IMR-90 (cell line): ENCODE measurements around the gene CDH23. TPM values are rescaled to one million over a fixed set of nuclear protein-coding genes. Genes with fewer than 3 reads are reported as not detected.

Experiments used
- ATAC-seq: fragments of 200-7000 bp; cut with Tn5 transposase; 2 replicates; pipeline ENCODE4 v1.9.1; 2020; ENCODE audit warnings: low read depth, mild to moderate bottlenecking, moderate library complexity
- BruUV-seq: library from RNA; stranded (reverse); fragments of 400-500 nt; replicated peaks from 2 replicates; lab custom pipeline; 2021; lab: Mats Ljungman, UMichigan
- CTCF ChIA-PET: fragments of 300-600 bp; formaldehyde crosslinking; extraction: SDS; loops from one replicate; lab custom pipeline; 2021; ENCODE audit warnings: antibody characterized with exemption; lab: Yijun Ruan, JAX
- POLR2A ChIA-PET: fragments of 300-600 bp; sonication (Branson Sonifier 250); formaldehyde crosslinking; loops from one replicate; lab custom pipeline; 2022; ENCODE audit warnings: antibody characterized with exemption; ENCODE audit not compliant: unreplicated experiment; lab: Charles Lee
- DNase-seq: peaks from one replicate; pipeline ENCODE4 v3.0.0; 2013
- H2AFZ ChIP-seq: replicated peaks from 2 replicates; pipeline ENCODE3; 2013; ENCODE audit warnings: low read length, mild to moderate bottlenecking; ENCODE audit not compliant: poor library complexity
- H2AK5ac ChIP-seq: 2 replicates; pipeline ENCODE4 v1.6.1; 2013; ENCODE audit warnings: low read depth, low read length, inconsistent platforms
- H2AK9ac ChIP-seq: replicated peaks from 2 replicates; pipeline ENCODE3; 2013; ENCODE audit warnings: mild to moderate bottlenecking, low read depth, low read length, moderate library complexity; ENCODE audit not compliant: poor library complexity
- H2BK120ac ChIP-seq: 2 replicates; pipeline ENCODE4 v1.6.1; 2013; ENCODE audit warnings: low read depth, low read length, inconsistent platforms
- H2BK15ac ChIP-seq: 3 replicates; pipeline ENCODE4 v1.6.1; 2013; ENCODE audit warnings: low read depth, low read length, inconsistent platforms
- H2BK20ac ChIP-seq: 2 replicates; pipeline ENCODE4 v1.6.1; 2013; ENCODE audit warnings: low read depth, mild to moderate bottlenecking, inconsistent platforms, low read length, moderate library complexity
- H2BK5ac ChIP-seq: 2 replicates; pipeline ENCODE4 v1.6.1; 2013; ENCODE audit warnings: mild to moderate bottlenecking, low read depth, low read length, inconsistent platforms; ENCODE audit not compliant: poor library complexity, severe bottlenecking
- H3K14ac ChIP-seq: replicated peaks from 2 replicates; pipeline ENCODE4 v1.6.1; 2013; ENCODE audit warnings: low read depth, low read length, inconsistent platforms
- H3K18ac ChIP-seq: 2 replicates; pipeline ENCODE4 v1.6.1; 2013; ENCODE audit warnings: low read depth, low read length, control low read depth
- H3K23ac ChIP-seq: 2 replicates; pipeline ENCODE4 v1.6.1; 2013; ENCODE audit warnings: low read depth, low read length, inconsistent platforms
- H3K27ac ChIP-seq: 2 replicates; pipeline ENCODE4 v1.5.1; 2013; ENCODE audit warnings: mild to moderate bottlenecking, control low read depth, low read length; ENCODE audit not compliant: insufficient read depth
- H3K27me3 ChIP-seq: 2 replicates; pipeline ENCODE4 v1.6.1; 2013; ENCODE audit warnings: low read length; ENCODE audit not compliant: control insufficient read depth, insufficient read depth
- H3K36me3 ChIP-seq: 2 replicates; pipeline ENCODE4 v1.6.1; 2013; ENCODE audit warnings: low read length, mixed read lengths; ENCODE audit not compliant: control insufficient read depth, insufficient read depth
- H3K4ac ChIP-seq: 2 replicates; pipeline ENCODE4 v1.6.1; 2013; ENCODE audit warnings: low read depth, low read length, inconsistent platforms
- H3K4me1 ChIP-seq: 2 replicates; pipeline ENCODE4 v1.6.1; 2013; ENCODE audit warnings: low read length, mixed read lengths; ENCODE audit not compliant: control insufficient read depth, insufficient read depth
- H3K4me2 ChIP-seq: 2 replicates; pipeline ENCODE4 v1.6.1; 2013; ENCODE audit warnings: low read depth, mild to moderate bottlenecking, control low read depth, low read length, moderate library complexity
- H3K4me3 ChIP-seq: 2 replicates; pipeline ENCODE4 v1.5.1; 2013; ENCODE audit warnings: low read depth, mild to moderate bottlenecking, control low read depth, low read length, moderate library complexity; ENCODE audit not compliant: insufficient read depth
- H3K56ac ChIP-seq: 2 replicates; pipeline ENCODE4 v1.6.1; 2013; ENCODE audit warnings: low read length, inconsistent platforms; ENCODE audit not compliant: insufficient read depth; ENCODE audit errors: extremely low read depth
- H3K79me1 ChIP-seq, 2 experiments: 2 replicates each; pipeline ENCODE4 v1.6.1; 2013; ENCODE audit warnings: low read length in 2 of 2, inconsistent platforms in 1 of 2, low read depth in 1 of 2
- H3K9ac ChIP-seq: 2 replicates; pipeline ENCODE4 v1.6.1; 2013; ENCODE audit warnings: low read depth, low read length, control low read depth
- H3K9me1 ChIP-seq: 2 replicates; pipeline ENCODE4 v1.6.1; 2013; ENCODE audit warnings: low read length, inconsistent platforms; ENCODE audit not compliant: insufficient read depth
- H3K9me3 ChIP-seq: 2 replicates; pipeline ENCODE4 v1.6.1; 2013; ENCODE audit warnings: low read length; ENCODE audit not compliant: control insufficient read depth, insufficient read depth
- H4K20me1 ChIP-seq: 2 replicates; pipeline ENCODE4 v1.6.1; 2013; ENCODE audit warnings: low read length, inconsistent platforms; ENCODE audit not compliant: insufficient read depth
- H4K5ac ChIP-seq: 2 replicates; pipeline ENCODE4 v1.6.1; 2013; ENCODE audit warnings: mild to moderate bottlenecking, low read depth, low read length, control low read depth
- H4K8ac ChIP-seq, 2 experiments: 2 replicates each; pipeline ENCODE4 v1.6.1; 2013; ENCODE audit warnings: low read depth in 2 of 2, low read length in 2 of 2, control low read depth in 1 of 2, inconsistent platforms in 1 of 2
- H4K91ac ChIP-seq: 2 replicates; pipeline ENCODE4 v1.6.1; 2013; ENCODE audit warnings: low read depth, low read length, inconsistent platforms; ENCODE audit not compliant: insufficient read depth
- BHLHE40 ChIP-seq: fragments of 150-350 bp; IDR thresholded peaks from 2 replicates; pipeline ENCODE4 v1.6.1; 2016; ENCODE audit warnings: mild to moderate bottlenecking, low read depth, low read length
- CHD1 ChIP-seq: IDR thresholded peaks from 2 replicates; pipeline ENCODE4 v1.6.1; 2012; ENCODE audit warnings: low read depth, low read length, improper control_type of control experiment
- ELK1 ChIP-seq: fragments of 150-350 bp; IDR thresholded peaks from 2 replicates; pipeline ENCODE4 v1.6.1; 2016; ENCODE audit warnings: low read depth, mild to moderate bottlenecking, low read length, moderate library complexity, borderline replicate concordance
- FOS ChIP-seq: fragments of 150-350 bp; IDR thresholded peaks from 2 replicates; pipeline ENCODE4 v1.6.1; 2016; ENCODE audit warnings: low read depth, low read length
- MAFK ChIP-seq: IDR thresholded peaks from 2 replicates; pipeline ENCODE4 v1.6.1; 2012; ENCODE audit warnings: low read depth, low read length, improper control_type of control experiment
- MAZ ChIP-seq: IDR thresholded peaks from 2 replicates; pipeline ENCODE4 v1.6.1; 2012; ENCODE audit warnings: low read depth, mild to moderate bottlenecking, low read length, improper control_type of control experiment, moderate library complexity, borderline replicate concordance
- MXI1 ChIP-seq: IDR thresholded peaks from 2 replicates; pipeline ENCODE4 v1.6.1; 2012; ENCODE audit warnings: low read depth, mild to moderate bottlenecking, low read length, moderate library complexity, borderline replicate concordance
- NFE2L2 ChIP-seq: fragments of 150-350 bp; IDR thresholded peaks from 2 replicates; pipeline ENCODE4 v1.6.1; 2016; ENCODE audit warnings: low read depth, mild to moderate bottlenecking, low read length
- POLR2A ChIP-seq: IDR thresholded peaks from 2 replicates; pipeline ENCODE4 v1.6.1; 2012; ENCODE audit warnings: mild to moderate bottlenecking, low read depth, low read length
- RAD21 ChIP-seq: IDR thresholded peaks from 2 replicates; pipeline ENCODE4 v1.6.1; 2012; ENCODE audit warnings: low read length, improper control_type of control experiment
- RCOR1 ChIP-seq: IDR thresholded peaks from 2 replicates; pipeline ENCODE4 v1.6.1; 2012; ENCODE audit warnings: mild to moderate bottlenecking, low read length, improper control_type of control experiment; ENCODE audit not compliant: insufficient replicate concordance
- SMC3 ChIP-seq: fragments of 150-350 bp; IDR thresholded peaks from 2 replicates; pipeline ENCODE4 v1.6.1; 2016; ENCODE audit warnings: low read depth, mild to moderate bottlenecking, antibody characterized with exemption, low read length, moderate library complexity
- USF2 ChIP-seq: fragments of 150-350 bp; IDR thresholded peaks from 2 replicates; pipeline ENCODE4 v1.6.1; 2017; ENCODE audit warnings: mild to moderate bottlenecking, antibody characterized with exemption, low read length, low read depth
- WGBS, 2 experiments: methylation state at CpG; one replicate each; pipeline versions ENCODE4 v1.1.5 to v1.1.7; 2013; ENCODE audit warnings: missing lambda C conversion rate in 2 of 2; ENCODE audit not compliant: insufficient read length in 1 of 2; ENCODE audit errors: extremely low coverage in 2 of 2; 5-methylcytosine and 5-hydroxymethylcytosine counted together
- dilution Hi-C: fragments of 300-500 bp; cut with HindIII; formaldehyde crosslinking; loops from one replicate; pipeline ENCODE4 v1.14.3; 2018; ENCODE audit warnings: low sequenced_read_pairs; ENCODE audit not compliant: unreplicated experiment
- in situ Hi-C: fragments of 300-500 bp; cut with MboI; formaldehyde crosslinking; loops from 3 replicates; pipeline ENCODE4 v1.14.3; 2019; ENCODE audit warnings: low sequenced_read_pairs, inconsistent platforms, mixed read lengths
- intact Hi-C: fragments of 100-400 bp; cut with micrococcal nuclease; formaldehyde crosslinking; loops from 2 replicates; pipeline ENCODE4 v1.10.0; 2022
- polyA plus RNA-seq, 3 experiments: library from polyadenylated mRNA; depleted of rRNA; stranded (reverse); fragments of >200 nt; gene quantifications; 2 replicates each; pipeline ENCODE4 v1.2.3, GENCODE V29; 2012; ENCODE audit warnings: low replicate concordance in 1 of 3
- total RNA-seq: library from RNA; depleted of rRNA; stranded (reverse); fragments of >200 nt; gene quantifications from 2 replicates; pipeline ENCODE4 v1.2.3, GENCODE V29; 2012

CDH23 gene
- total and polyA plus RNA-seq, 2 of the 4 experiments (the other 2 are of a cell fraction), result under 0.01 to 0.03 TPM

- no TSS peak for BruUV-seq
- Histone ChIP-seq H3K4me3 (no peak overlapping the region), H3K36me3 (peaks cover 8% of the 10 kb centered on the region; the same call in 1 of the 2 replicates), H3K4me2 (no peak overlapping the region), H2BK20ac (peak overlapping the region; percentile 94; the same call in 1 of the 2 replicates), H4K20me1 (no peaks in the 10 kb centered on the region), H3K14ac (peak overlapping the region; percentile 22; the same call in 1 of the 2 replicates), H3K56ac (no peak overlapping the region), H2AK9ac (peak overlapping the region; percentile 69), H2AK5ac (peak overlapping the region; percentile 29; the same call in 1 of the 2 replicates), H2AFZ (no peak overlapping the region), H2BK15ac (peak overlapping the region; percentile 64; the same call in 2 of the 3 replicates), H4K5ac (peak overlapping the region; percentile 53), H4K91ac (peak overlapping the region; percentile 66; the same call in 1 of the 2 replicates), H2BK120ac (peak overlapping the region; percentile 73), H3K18ac (peak overlapping the region; percentile 24; the same call in 1 of the 2 replicates), H3K9me1 (peaks cover 23% of the 10 kb centered on the region), H3K4me1 (peaks cover 43% of the 10 kb centered on the region), H3K9ac (no peak overlapping the region), H3K4ac (peak overlapping the region; percentile 70), H3K9me3 (no peaks in the 10 kb centered on the region), H3K27ac (peak overlapping the region; percentile 28; the same call in 1 of the 2 replicates), H2BK5ac (no peak overlapping the region), H3K79me1 (peaks cover 0 to 3% of the 10 kb centered on the region in 2 experiments; a peak in 2 of 4 replicates), H3K27me3 (no peaks in the 10 kb centered on the region), H4K8ac (no peak overlapping the region), H3K23ac (peak overlapping the region; percentile 28; the same call in 1 of the 2 replicates)
- CTCF ChIA-PET, result interaction anchor here (0.6 to 0.9 kb wide), 2 partner anchors 44 to 67 kb away, joined by 4 read pairs; no protein-coding TSS in a partner anchor
- intact Hi-C loops, result no loop called here
- dilution Hi-C loops, result no loop called here
- WGBS, 2 experiments, result 34% methylated on average over 8 of the region's 11 CpGs; no CpG with 5 or more reads in 1 of the 2 experiments
- POLR2A ChIA-PET, result no interaction called here
- TF ChIP-seq USF2 (no peak), MAFK (no peak), ELK1 (no peak), MXI1 (no peak), BHLHE40 (no peak), RCOR1 (no peak), RAD21 (no peak), NFE2L2 (no peak), MAZ (no peak), POLR2A (no peak), CHD1 (no peak), FOS (no peak), SMC3 (no peak)
- ATAC-seq (no peak), DNase-seq (peak; percentile 52)
- in situ Hi-C loops, result no loop called here
Measured at GRCh38 chr10:71763352-71764127, 366.8 kb downstream of the CDH23 start.
